ENCODE measurements around the gene TNN. TPM values are rescaled to one million over a fixed set of nuclear protein-coding genes. Genes with fewer than 3 reads are reported as not detected.

Gene TNN
- total RNA-seq, 1 experiment from 2014 or later = not detected

- TF ChIP-seq CTCF (IDR thresholded peaks at IDR 0.05; ENCODE audit: insufficient read depth in 1 of 2, low read depth in 1 of 2, low read length in 1 of 2, severe bottlenecking in 1 of 2, unreplicated experiment in 1 of 2) = no peak
- Histone ChIP-seq H3K4me3 (ENCODE audit: low read depth, low read length) (no peak overlapping the region), H3K4me1 (no peaks in the 10 kb centered on the region), H3K36me3 (ENCODE audit: control insufficient read depth, insufficient read depth, low read length) (no peaks in the 10 kb centered on the region), H3K9me3 (no peaks in the 10 kb centered on the region), H3K27me3 (replicated peaks; ENCODE audit: control insufficient read depth, insufficient read depth, low read length) (no peaks in the 10 kb centered on the region)
- peaks cover 10% of the 10 kb centered on the region for H3K9me3 Mint-ChIP-seq (ENCODE audit: unreplicated experiment)
- intact Hi-C loops (cut with micrococcal nuclease; ENCODE audit: unreplicated experiment) = no loop called here
- H3K4me1 Mint-ChIP-seq (ENCODE audit: low read depth, unreplicated experiment) = no peaks in the 10 kb centered on the region
- no peaks in the 10 kb centered on the region for H3K27me3 Mint-ChIP-seq (ENCODE audit: insufficient read depth, unreplicated experiment)
- no peak overlapping the region for H3K27ac Mint-ChIP-seq (ENCODE audit: unreplicated experiment)
- ChIA-PET POLR2A (no interaction called here), CTCF (interaction anchor here (3.7 kb wide), 1 partner anchor 8 kb away, joined by 16 read pairs; no protein-coding TSS in a partner anchor)
- no peak overlapping the region for H3K4me3 Mint-ChIP-seq (ENCODE audit: unreplicated experiment)
- BruUV-seq (replicated peaks) = no TSS peak
- H3K36me3 Mint-ChIP-seq (ENCODE audit: insufficient read depth, unreplicated experiment) = no peaks in the 10 kb centered on the region
- DNase-seq = no peak
Measured at GRCh38 chr1:175116903-175117302, 49.3 kb downstream of the TNN start.

GRCh38 chr1:175118375-175119367, 51.0 kb downstream of the TNN start:
- Histone ChIP-seq H3K9me3 (no peaks in the 10 kb centered on the region), H3K4me1 (no peaks in the 10 kb centered on the region), H3K36me3 (ENCODE audit: control insufficient read depth, insufficient read depth, low read length) (no peaks in the 10 kb centered on the region), H3K4me3 (ENCODE audit: low read depth, low read length) (no peak overlapping the region), H3K27me3 (replicated peaks; ENCODE audit: control insufficient read depth, insufficient read depth, low read length) (no peaks in the 10 kb centered on the region)
- Mint-ChIP-seq H3K4me3 (ENCODE audit: unreplicated experiment) (no peak overlapping the region), H3K27ac (ENCODE audit: unreplicated experiment) (no peak overlapping the region), H3K36me3 (ENCODE audit: insufficient read depth, unreplicated experiment) (no peaks in the 10 kb centered on the region), H3K4me1 (ENCODE audit: low read depth, unreplicated experiment) (no peaks in the 10 kb centered on the region), H3K9me3 (ENCODE audit: unreplicated experiment) (peaks cover 4% of the 10 kb centered on the region), H3K27me3 (ENCODE audit: insufficient read depth, unreplicated experiment) (peaks cover 2% of the 10 kb centered on the region)
- DNase-seq = no peak
- ChIA-PET CTCF (no interaction called here), POLR2A (no interaction called here)
- BruUV-seq (replicated peaks) = no TSS peak
- no peak for TF ChIP-seq CTCF (IDR thresholded peaks at IDR 0.05; ENCODE audit: insufficient read depth in 1 of 2, low read depth in 1 of 2, low read length in 1 of 2, severe bottlenecking in 1 of 2, unreplicated experiment in 1 of 2)
- intact Hi-C loops (cut with micrococcal nuclease; ENCODE audit: unreplicated experiment) = no loop called here

GRCh38 chr1:175120511-175120910, 52.9 kb downstream of the TNN start:
- BruUV-seq (replicated peaks) = no TSS peak
- DNase-seq = no peak
- no peak for TF ChIP-seq CTCF (IDR thresholded peaks at IDR 0.05; ENCODE audit: insufficient read depth in 1 of 2, low read depth in 1 of 2, low read length in 1 of 2, severe bottlenecking in 1 of 2, unreplicated experiment in 1 of 2)
- Mint-ChIP-seq H3K27ac (ENCODE audit: unreplicated experiment) (no peak overlapping the region), H3K9me3 (ENCODE audit: unreplicated experiment) (no peaks in the 10 kb centered on the region), H3K36me3 (ENCODE audit: insufficient read depth, unreplicated experiment) (no peaks in the 10 kb centered on the region), H3K4me3 (ENCODE audit: unreplicated experiment) (no peak overlapping the region), H3K4me1 (ENCODE audit: low read depth, unreplicated experiment) (no peaks in the 10 kb centered on the region), H3K27me3 (ENCODE audit: insufficient read depth, unreplicated experiment) (peaks cover 2% of the 10 kb centered on the region)
- no peaks in the 10 kb centered on the region for H3K27me3 ChIP-seq (replicated peaks; ENCODE audit: control insufficient read depth, insufficient read depth, low read length)
- H3K9me3 ChIP-seq = no peaks in the 10 kb centered on the region
- no peaks in the 10 kb centered on the region for H3K4me1 ChIP-seq
- H3K4me3 ChIP-seq (ENCODE audit: low read depth, low read length) = no peak overlapping the region
- POLR2A ChIA-PET = no interaction called here
- intact Hi-C loops (cut with micrococcal nuclease; ENCODE audit: unreplicated experiment) = no loop called here
- no peaks in the 10 kb centered on the region for H3K36me3 ChIP-seq (ENCODE audit: control insufficient read depth, insufficient read depth, low read length)
- CTCF ChIA-PET = no interaction called here
